Coronary artery (tissue), 2 donors: ENCODE results near the gene IMPA2.
"Not testable (repeated sequence)": the region's sequence is repeated elsewhere in the genome, so short reads cannot be mapped to it uniquely, and the experiment has no call there.

ENCODE experiments used
- DNase-seq: peaks from one replicate; pipeline ENCODE4 v3.0.0-alpha.2; 2017; ENCODE audit warnings: low spot score
- H3K27ac ChIP-seq, 2 donors: fragments of 200-600 bp; sonication (generic); one replicate each; pipeline ENCODE4 v1.5.1; 2016 to 2019
- H3K4me3 ChIP-seq: fragments of 200-600 bp; sonication (generic); 2 replicates; pipeline ENCODE4 v1.5.1; 2016; ENCODE audit warnings: mild to moderate bottlenecking, moderate library complexity
- TF ChIP-seq, protein P1 (sequence below): fragments of 200-600 bp; sonication (generic); IDR thresholded peaks from one replicate; pipeline ENCODE4 v1.5.1; 2019; ENCODE audit warnings: antibody characterized with exemption

IMPA2 gene

GRCh38 chr18:12068316-12068949 is 87.1 kb downstream of the IMPA2 start:
- Histone ChIP-seq H3K27ac (peak overlapping the region in 1 of 2 donors; percentile 46), H3K4me3 (peak overlapping the region; percentile 63)
- not testable (repeated sequence) for DNase-seq
- TF ChIP-seq, protein P1, sequence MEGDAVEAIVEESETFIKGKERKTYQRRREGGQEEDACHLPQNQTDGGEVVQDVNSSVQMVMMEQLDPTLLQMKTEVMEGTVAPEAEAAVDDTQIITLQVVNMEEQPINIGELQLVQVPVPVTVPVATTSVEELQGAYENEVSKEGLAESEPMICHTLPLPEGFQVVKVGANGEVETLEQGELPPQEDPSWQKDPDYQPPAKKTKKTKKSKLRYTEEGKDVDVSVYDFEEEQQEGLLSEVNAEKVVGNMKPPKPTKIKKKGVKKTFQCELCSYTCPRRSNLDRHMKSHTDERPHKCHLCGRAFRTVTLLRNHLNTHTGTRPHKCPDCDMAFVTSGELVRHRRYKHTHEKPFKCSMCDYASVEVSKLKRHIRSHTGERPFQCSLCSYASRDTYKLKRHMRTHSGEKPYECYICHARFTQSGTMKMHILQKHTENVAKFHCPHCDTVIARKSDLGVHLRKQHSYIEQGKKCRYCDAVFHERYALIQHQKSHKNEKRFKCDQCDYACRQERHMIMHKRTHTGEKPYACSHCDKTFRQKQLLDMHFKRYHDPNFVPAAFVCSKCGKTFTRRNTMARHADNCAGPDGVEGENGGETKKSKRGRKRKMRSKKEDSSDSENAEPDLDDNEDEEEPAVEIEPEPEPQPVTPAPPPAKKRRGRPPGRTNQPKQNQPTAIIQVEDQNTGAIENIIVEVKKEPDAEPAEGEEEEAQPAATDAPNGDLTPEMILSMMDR, result peak; percentile 51

- DNase-seq, result no peak
- H3K27ac ChIP-seq, result peak overlapping the region in 1 of 2 donors; percentile 3
- TF ChIP-seq, protein P1, result no peak
- peak overlapping the region; percentile 63 for H3K4me3 ChIP-seq
Observed at GRCh38 chr18:12068950-12069320, 87.6 kb downstream of the IMPA2 start.

DNA sequence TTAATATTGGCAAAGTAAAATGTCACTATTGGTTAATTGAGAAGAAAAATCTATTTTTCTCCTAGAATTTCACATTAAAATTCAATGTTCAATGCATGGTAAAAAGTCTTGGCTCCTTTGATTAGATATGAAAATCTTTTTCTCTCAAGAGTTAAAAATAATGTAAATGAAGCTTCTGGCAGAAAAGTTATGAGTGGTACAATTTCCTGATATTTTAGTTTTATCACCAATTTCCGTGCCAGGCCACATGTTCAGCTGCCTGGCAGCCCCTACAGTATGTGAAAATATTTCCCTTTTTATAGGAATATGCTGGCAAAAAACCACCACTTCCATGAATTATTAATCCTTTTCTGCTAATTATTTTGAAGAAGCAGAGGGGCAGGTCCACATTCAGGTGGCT is 89.8 kb downstream of the IMPA2 start:
- not testable (repeated sequence) for DNase-seq, H3K4me3 ChIP-seq, H3K27ac ChIP-seq

DNA sequence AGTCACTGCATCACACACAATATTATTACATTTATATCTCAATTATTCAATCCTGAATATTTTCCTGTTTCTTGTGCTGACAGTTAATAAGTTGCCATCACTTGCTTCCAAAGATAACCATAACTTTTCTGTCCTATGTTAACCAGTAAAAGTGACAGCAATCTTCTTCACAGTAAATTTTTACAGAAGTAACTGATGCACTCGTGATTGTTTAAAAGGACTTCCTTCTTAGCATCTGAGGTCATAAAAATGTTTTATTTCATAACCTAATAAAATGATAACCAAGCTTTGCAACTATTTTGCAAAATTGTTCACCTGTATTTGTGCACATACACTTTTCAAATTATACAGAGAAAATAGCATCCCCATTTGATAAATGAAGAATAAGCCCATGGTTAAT is 91.7 kb downstream of the IMPA2 start:
- TF ChIP-seq, protein P1, result no peak
- DNase-seq, result no peak
- Histone ChIP-seq H3K27ac (no peak overlapping the region), H3K4me3 (no peak overlapping the region)

DNA sequence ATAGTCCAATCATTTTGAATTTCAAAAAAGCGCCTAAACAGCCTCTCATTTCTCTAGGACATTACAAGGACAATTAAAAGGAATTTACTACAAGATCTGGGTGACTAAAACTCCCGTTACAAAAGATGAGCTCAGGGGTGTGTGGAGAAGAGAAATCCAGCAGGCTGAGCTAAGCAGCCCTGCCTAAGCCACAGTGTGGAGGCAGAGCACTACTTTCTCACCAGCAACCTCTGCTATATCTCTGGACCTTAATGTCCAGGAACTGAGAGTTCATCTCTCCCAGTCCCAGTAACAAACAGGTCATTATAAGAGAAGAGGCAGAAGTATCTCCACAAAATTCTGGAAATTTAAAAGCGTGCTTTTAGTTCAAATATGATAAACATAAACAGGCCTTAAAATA is 93.4 kb downstream of the IMPA2 start:
- TF ChIP-seq, protein P1, result no peak
- H3K27ac ChIP-seq, result no peak overlapping the region
- H3K4me3 ChIP-seq, result no peak overlapping the region
- no peak for DNase-seq

DNA sequence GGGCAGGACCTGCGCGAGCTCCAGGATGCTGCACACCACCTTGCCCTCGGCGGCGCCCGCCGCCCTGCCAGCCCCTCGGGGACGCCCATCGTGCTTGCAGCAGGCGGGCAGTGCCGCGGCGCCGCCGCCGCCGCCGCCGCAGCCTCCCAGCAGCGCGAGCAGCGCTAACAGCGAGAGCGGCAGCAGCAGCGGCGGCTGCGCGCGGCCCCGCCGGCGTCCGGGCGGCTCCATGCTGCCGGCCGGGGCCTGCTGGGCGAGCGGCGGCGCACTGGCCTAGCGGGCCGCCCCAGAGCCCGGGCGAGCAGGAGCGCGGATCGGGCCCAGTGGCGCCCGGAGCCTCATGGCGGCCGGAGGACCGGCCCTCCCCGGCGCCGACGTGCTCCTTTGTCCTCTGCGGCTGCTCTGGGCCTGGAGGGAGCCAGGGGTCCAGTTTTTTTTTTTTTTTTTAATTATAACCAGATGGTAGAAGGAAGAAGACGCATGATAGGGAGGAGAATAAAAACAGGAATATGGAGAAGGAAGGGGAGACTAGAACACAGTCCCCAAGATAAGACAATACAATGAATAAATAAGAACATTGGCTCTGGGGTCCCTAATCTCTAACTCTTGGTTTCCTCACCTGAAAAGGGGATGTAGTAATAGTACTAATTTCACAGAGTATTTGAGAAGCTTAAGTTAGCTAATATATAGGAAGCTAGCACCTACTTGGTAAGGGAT is 95.3 kb downstream of the IMPA2 start:
- peak overlapping the region; percentile 65 for H3K4me3 ChIP-seq

GRCh38 chr18:12077994-12078393 is 96.7 kb downstream of the IMPA2 start:
- H3K4me3 ChIP-seq, DNase-seq, H3K27ac ChIP-seq: not testable (repeated sequence)

More for the DNA sequence above, 95.3 kb downstream of the IMPA2 start:
- DNase-seq, result no peak
- H3K27ac ChIP-seq, result peak overlapping the region in 1 of 2 donors; percentile 77
- TF ChIP-seq, protein P1, result no peak
